NCI-H524 treated with DMSO at 0.1 percent for 48 hours (cell line): ENCODE results near the gene PUDP.
"Not testable (repeated sequence)": the region's sequence is repeated elsewhere in the genome, so short reads cannot be mapped to it uniquely, and the experiment has no call there.

Experiments used
- DNase-seq: peaks from one replicate; lab custom pipeline; 2025; lab: John Stamatoyannopoulos, UW

Gene PUDP

DNA sequence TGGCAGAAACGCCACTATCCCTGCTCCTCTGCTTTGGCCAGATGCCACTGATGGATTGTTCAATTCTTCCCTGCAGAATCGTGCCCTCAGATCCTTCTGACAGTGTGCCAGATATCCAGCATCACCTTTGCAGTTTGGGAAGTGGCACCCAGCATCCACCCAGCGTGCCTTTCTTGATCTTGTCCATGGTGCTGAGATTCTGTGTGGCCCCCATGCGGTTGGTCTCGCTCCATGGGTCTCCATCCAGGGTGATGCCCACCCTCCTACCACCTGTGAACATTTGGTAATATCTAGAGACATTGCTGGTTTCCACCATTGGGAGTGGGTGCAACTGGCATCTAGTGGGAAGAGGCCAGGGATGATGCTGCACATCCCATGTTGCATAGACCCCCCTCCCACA is 121.6 kb downstream of the PUDP start:
- DNase-seq: not testable (repeated sequence)

GRCh38 chrX:7025471-7025870 is 122.5 kb downstream of the PUDP start:
- no peak for DNase-seq

GRCh38 chrX:7024850-7025249 is 123.1 kb downstream of the PUDP start:
- no peak for DNase-seq

GRCh38 chrX:7022996-7023395 is 125.0 kb downstream of the PUDP start:
- DNase-seq: not testable (repeated sequence)

- no peak for DNase-seq
These were observed 126.0 kb downstream of the PUDP start for GRCh38 chrX:7021991-7022390.

GRCh38 chrX:7019555-7019954 is 128.4 kb downstream of the PUDP start:
- DNase-seq: no peak

DNA sequence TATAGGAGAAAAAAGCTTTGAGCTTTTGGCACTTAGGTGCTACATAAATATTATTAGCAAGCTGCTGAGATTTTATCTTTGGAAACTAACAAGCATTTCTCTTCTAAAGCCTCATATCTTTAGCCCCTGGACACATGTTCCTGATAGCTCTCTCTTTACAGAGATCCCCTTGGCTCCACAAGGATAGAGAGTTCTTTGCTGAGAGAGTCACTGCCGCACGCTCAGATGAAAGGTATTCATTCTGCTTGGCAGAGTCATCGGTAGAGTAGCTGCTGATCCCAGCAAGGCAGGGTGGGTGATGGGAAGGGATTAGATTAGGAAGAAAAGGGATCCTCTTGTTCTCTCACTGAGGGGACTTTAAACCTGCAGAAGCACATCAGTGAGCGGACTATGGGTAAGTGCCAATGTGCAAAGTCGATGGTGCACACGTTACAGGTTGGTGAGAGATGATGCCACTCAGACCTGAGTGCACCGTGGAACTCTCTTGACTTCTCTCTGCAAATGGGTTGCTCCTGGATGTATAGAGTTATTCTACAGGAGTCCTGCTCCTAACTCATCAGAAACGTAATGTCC is 135.6 kb downstream of the PUDP start:
- DNase-seq: not testable (repeated sequence)

GRCh38 chrX:7010897-7011296 is 137.1 kb downstream of the PUDP start:
- DNase-seq: not testable (repeated sequence)

GRCh38 chrX:7007328-7007727 is 140.6 kb downstream of the PUDP start:
- DNase-seq: not testable (repeated sequence)
